ENCODE results near the gene CD200.

The CD200 gene

DNA sequence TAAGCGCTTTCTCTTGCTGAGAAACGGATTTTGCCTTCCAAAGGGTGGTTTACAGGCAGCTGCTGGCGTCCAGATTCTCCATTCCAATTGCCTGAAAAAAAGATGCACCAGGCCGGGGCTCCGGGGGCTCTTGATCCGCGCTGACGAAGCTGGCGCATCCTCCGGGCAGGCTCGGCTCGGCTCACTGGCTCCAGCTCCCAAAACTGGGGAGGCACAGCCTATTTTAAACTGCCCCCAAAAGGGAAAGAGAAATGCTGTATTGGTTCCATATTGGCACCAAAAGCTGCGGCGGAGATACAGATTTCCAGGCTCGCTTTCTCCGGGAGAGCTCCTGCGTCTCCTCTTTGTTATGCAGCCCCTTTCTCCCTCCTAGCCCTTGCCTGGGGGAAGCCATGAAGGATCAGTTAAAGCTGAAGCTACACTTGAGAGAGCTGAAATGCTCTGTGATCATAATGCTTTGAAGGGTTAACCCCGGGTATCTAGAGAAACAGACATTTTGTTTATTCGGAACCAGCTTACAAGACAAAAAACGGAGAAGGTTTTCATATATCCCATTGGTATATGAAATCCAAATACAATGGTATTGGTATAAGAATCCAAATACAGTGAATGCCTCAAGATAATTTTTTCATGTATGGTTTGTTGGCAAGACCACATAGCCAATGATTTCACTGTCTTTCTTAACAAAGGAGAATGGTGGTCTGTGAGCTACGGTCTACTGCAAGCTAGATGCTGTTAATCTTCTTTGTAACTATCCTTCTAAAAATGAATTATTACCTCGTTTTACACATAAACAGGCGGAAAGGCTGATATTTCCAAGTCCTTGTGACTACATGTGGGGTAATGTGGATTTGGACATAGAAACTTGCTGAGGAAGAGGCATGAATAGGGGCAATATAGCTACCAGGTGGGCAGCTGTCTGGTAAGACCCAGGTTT is 693 bp downstream of the CD200 start:
- DNase-seq: no peak

- DNase-seq: no peak
Observed at GRCh38 chr3:112334691-112335433, 1.9 kb downstream of the CD200 start.

GRCh38 chr3:112335434-112335781 is 2.5 kb downstream of the CD200 start:
- no peak for DNase-seq

GRCh38 chr3:112338021-112338726 is 5.2 kb downstream of the CD200 start:
- no peak for DNase-seq

- DNase-seq: no peak
Observed at GRCh38 chr3:112338727-112339056, 5.7 kb downstream of the CD200 start.

- DNase-seq: no peak
Observed at GRCh38 chr3:112339134-112339533, 6.2 kb downstream of the CD200 start.

GRCh38 chr3:112339609-112340008 is 6.7 kb downstream of the CD200 start:
- DNase-seq: no peak

GRCh38 chr3:112341386-112341785 is 8.4 kb downstream of the CD200 start:
- DNase-seq: no peak

DNA sequence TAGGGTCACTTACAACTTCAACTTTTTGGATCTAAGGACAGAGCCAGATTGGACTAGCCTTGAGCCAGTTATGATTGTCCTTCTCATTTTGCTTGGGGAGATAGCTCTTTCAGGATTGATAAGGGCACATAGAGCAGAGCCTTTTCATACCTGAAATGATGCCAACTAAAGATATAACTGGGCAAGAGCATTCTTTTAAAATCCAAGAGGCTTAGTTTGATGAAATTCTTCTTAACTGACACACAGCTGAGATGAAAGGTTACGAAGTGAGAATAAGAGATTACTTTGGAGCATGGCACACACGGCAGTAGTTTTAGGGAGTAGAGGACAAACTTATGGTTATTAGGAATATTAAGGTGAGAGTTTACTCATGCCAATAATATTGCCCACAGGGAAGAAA is 12.7 kb downstream of the CD200 start:
- no peak for DNase-seq

GRCh38 chr3:112346491-112347122 is 13.7 kb downstream of the CD200 start:
- DNase-seq: no peak

DNA sequence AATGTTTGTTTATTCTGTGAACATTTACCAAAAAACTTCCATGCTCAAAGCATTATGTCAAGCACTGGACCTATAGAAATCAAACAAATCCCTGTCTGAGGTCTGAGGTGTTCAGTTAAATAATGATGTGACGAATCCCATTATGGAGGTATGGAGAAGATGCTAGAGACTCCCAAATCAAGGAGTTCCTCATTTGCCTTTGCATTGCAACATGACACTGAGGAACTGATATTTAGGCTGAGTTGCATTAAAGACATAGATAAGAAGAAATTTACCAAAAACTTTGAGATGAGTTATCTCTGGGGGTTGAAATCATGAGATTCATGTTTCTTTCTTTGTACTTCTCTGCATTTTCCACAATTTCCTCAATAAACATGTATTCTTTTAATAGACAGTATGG is 16.0 kb downstream of the CD200 start:
- no peak for DNase-seq

DNA sequence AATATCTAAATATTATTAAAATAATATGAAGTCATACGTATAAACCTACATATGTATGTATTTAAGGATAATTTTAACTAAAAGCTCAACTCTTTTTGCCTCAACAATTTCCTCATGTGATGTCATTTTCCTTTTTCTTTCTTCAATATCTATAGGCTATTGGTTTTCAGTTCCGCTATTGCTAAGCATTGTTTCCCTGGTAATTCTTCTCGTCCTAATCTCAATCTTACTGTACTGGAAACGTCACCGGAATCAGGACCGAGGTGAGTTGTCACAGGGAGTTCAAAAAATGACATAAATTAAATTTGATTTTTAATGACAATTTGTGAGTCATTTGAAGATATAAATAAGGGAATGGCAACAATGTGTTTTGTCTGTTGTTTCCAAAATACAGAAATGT is 16.6 kb downstream of the CD200 start:
- no peak for DNase-seq

- no peak for DNase-seq
Observed at GRCh38 chr3:112350018-112350810, 17.3 kb downstream of the CD200 start.

- no peak for DNase-seq
Observed at GRCh38 chr3:112351036-112351435, 18.1 kb downstream of the CD200 start.

- no peak for DNase-seq
Observed at GRCh38 chr3:112351823-112352222, 18.9 kb downstream of the CD200 start.

- DNase-seq: no peak
Observed at GRCh38 chr3:112352720-112353119, 19.8 kb downstream of the CD200 start.

DNA sequence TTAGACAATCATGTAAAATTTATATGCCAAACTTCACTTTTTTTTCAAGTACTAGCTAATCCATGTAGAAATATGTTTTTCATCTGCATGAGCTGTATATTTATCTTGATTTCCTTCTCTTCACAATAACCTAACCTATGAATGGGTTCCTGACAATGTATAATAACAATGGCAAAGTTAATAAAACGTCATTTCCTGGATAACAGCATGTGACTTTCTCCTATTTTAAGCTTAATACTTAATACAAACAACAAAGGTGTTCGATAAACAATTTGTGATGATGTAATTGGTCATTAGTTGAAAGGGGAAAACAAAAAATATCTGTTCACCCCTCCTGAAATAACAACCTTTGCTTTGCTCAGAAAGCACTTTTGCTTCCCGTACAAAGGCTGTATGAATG is 20.4 kb downstream of the CD200 start:
- DNase-seq: no peak

- DNase-seq: no peak
Observed at GRCh38 chr3:112354642-112355306, 21.8 kb downstream of the CD200 start.

- no peak for DNase-seq
Observed at GRCh38 chr3:112355307-112355687, 22.3 kb downstream of the CD200 start.

DNA sequence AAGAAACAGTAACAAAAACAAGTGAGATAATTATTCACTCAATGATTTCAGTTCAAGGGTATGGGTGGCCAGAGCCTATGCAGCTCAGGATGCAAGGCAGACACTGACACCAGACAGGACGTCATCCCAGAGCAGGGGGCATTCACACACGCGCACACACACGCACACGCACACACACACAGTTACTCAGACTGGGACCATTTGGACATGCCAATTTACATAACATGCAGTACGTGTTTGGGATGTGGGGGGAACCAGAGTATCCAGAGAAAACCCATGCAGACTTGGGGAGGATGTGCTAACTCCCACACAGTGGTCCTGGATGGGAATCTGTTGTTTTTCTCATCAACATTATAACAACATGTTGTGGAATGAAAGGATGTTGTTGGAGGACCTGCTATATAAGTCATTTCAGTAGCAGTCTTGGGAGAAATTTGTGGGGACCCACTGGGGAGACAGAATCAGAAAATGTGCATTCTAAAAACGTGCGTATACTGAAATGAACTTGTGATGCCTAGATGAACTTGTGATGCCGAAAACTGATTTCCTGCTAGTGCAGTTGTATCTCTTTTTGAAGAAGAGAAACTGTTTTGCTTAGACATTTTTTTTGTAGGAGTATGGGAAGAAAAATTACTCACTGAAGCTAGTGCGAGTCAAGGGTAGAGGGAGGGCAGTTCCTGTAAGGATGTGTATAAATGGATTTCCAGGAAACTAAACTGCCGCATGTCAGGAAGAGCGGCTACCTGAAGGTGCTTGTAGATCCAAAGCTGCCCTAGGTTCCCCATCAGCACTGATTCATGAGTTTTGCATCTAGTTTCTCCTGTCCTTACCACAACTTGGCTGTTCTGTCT is 25.2 kb downstream of the CD200 start:
- DNase-seq: no peak

DNA sequence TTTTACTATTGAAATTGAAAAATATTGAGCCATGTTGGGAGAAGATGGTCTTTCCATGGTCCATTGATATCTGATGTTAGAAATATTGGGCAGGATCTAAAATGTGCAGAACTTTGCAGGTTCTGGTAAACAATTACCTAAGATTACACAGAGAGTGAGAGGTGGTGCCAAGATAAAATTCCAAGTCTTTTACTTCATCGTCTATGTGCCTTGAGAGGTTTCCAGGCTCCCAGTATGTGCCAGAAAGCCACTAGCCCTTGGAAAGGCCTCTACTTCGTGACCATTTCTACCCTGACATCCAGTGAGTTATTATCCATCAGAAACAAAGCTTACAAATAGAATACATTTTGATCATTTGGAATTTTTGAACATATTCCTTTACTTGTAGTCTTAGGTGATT is 27.6 kb downstream of the CD200 start:
- DNase-seq: no peak
